Coronary artery (tissue), 2 donors: Measurements from ENCODE around the gene MRAP2.

Experiments used
- DNase-seq: peaks from one replicate; pipeline ENCODE4 v3.0.0-alpha.2; 2017; ENCODE audit warnings: low spot score
- H3K27ac ChIP-seq, 2 donors: fragments of 200-600 bp; sonication (generic); one replicate each; pipeline ENCODE4 v1.5.1; 2016 to 2019
- H3K4me3 ChIP-seq: fragments of 200-600 bp; sonication (generic); 2 replicates; pipeline ENCODE4 v1.5.1; 2016; ENCODE audit warnings: mild to moderate bottlenecking, moderate library complexity
- CTCF ChIP-seq: fragments of 200-600 bp; sonication (generic); IDR thresholded peaks from one replicate; pipeline ENCODE4 v1.5.1; 2019; ENCODE audit warnings: antibody characterized with exemption

Gene MRAP2

GRCh38 chr6:84002226-84002625, 31.3 kb upstream of the MRAP2 start:
- Histone ChIP-seq H3K27ac (no peak overlapping the region), H3K4me3 (no peak overlapping the region)
- TF ChIP-seq CTCF = no peak
- no peak for DNase-seq

GRCh38 chr6:84003131-84003530, 30.4 kb upstream of the MRAP2 start:
- no peak for TF ChIP-seq CTCF
- H3K27ac ChIP-seq = no peak overlapping the region
- no peak overlapping the region for H3K4me3 ChIP-seq
- no peak for DNase-seq

- no peak for TF ChIP-seq CTCF
- H3K4me3 ChIP-seq = no peak overlapping the region
- no peak overlapping the region for H3K27ac ChIP-seq
- DNase-seq = no peak
Measured at GRCh38 chr6:84003654-84004053, 29.9 kb upstream of the MRAP2 start.

- DNase-seq = no peak
- Histone ChIP-seq H3K4me3 (no peak overlapping the region), H3K27ac (no peak overlapping the region)
- TF ChIP-seq CTCF = no peak
Measured at GRCh38 chr6:84007871-84008270, 25.7 kb upstream of the MRAP2 start.

- Histone ChIP-seq H3K27ac (no peak overlapping the region), H3K4me3 (no peak overlapping the region)
- no peak for DNase-seq
- no peak for TF ChIP-seq CTCF
Measured at GRCh38 chr6:84013354-84013753, 20.2 kb upstream of the MRAP2 start.

GRCh38 chr6:84013931-84014330, 19.6 kb upstream of the MRAP2 start:
- Histone ChIP-seq H3K27ac (no peak overlapping the region), H3K4me3 (no peak overlapping the region)
- no peak for TF ChIP-seq CTCF
- no peak for DNase-seq

- TF ChIP-seq CTCF = no peak
- no peak overlapping the region for H3K27ac ChIP-seq
- DNase-seq = no peak
- H3K4me3 ChIP-seq = no peak overlapping the region
Measured at GRCh38 chr6:84016029-84016428, 17.5 kb upstream of the MRAP2 start.
